Measurements from ENCODE around the gene KNDC1.

DNA sequence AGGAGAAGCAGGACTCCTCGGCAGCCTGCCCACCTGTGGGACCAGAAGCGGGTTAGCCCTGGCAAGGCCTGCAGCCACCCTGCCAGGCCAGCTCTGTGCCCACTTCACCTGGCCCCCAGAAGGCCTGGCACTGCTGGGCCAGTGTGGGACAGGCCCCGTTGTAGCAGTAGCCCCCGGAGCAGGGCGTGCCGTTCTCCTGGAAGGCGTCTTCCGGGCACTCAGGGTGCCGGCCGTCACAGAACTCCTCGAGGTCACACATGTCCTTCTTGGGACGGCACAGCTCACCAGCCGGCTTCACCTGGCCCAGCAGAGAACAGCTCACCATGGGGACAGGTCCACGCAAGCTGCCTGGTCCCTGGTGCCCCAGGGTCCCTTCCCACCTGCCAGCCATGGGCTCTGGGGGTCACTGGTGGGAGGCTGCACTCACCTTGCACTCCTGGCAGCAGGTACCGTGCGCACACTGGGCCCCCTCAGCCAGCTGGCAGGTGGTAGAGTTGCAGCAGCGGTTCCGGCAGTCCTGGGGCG lies 110.8 kb downstream of the KNDC1 start:
- TF ChIP-seq, protein P1, sequence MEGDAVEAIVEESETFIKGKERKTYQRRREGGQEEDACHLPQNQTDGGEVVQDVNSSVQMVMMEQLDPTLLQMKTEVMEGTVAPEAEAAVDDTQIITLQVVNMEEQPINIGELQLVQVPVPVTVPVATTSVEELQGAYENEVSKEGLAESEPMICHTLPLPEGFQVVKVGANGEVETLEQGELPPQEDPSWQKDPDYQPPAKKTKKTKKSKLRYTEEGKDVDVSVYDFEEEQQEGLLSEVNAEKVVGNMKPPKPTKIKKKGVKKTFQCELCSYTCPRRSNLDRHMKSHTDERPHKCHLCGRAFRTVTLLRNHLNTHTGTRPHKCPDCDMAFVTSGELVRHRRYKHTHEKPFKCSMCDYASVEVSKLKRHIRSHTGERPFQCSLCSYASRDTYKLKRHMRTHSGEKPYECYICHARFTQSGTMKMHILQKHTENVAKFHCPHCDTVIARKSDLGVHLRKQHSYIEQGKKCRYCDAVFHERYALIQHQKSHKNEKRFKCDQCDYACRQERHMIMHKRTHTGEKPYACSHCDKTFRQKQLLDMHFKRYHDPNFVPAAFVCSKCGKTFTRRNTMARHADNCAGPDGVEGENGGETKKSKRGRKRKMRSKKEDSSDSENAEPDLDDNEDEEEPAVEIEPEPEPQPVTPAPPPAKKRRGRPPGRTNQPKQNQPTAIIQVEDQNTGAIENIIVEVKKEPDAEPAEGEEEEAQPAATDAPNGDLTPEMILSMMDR (optimal IDR thresholded peaks at IDR 0.05 in 1 of 3, IDR thresholded peaks at IDR 0.05 in 1 of 3, conservative IDR thresholded peaks at IDR 0.05 in 1 of 3; ENCODE audit: extremely low read depth in 1 of 3, insufficient read depth in 2 of 3, low read length in 3 of 3), result no peak
- no peak for TF ChIP-seq EZH2 (IDR thresholded peaks at IDR 0.05; ENCODE audit: low read length)
